Tibial nerve (tissue), 4 donors: ENCODE results near the gene AAMP. TPM values are rescaled to one million over a fixed set of nuclear protein-coding genes. Genes with fewer than 3 reads are reported as not detected.

Source experiments
- DNase-seq, 2 donors: peaks; one replicate each; pipeline ENCODE4 v3.0.0-alpha.2; 2019; ENCODE audit warnings: low spot score in 2 of 2
- H3K27ac ChIP-seq, 4 donors: fragments of 200-600 bp; sonication (generic) in 3 of 4; one replicate each; pipeline ENCODE4 v1.5.1; 2017 to 2019; ENCODE audit warnings: mild to moderate bottlenecking in 1 of 4
- H3K27me3 ChIP-seq, 2 donors: fragments of 200-600 bp; sonication (generic) in 1 of 2; one replicate each; pipeline versions ENCODE4 v1.5.1 to v1.6.0; 2017 to 2019
- H3K36me3 ChIP-seq, 3 donors: fragments of 200-600 bp; sonication (generic); one replicate each; pipeline ENCODE4 v1.5.1; 2018 to 2019
- H3K4me1 ChIP-seq, 4 donors: fragments of 200-600 bp; sonication (generic) in 3 of 4; one replicate each; pipeline ENCODE4 v1.5.1; 2017 to 2019
- H3K4me3 ChIP-seq, 4 donors: fragments of 200-600 bp; sonication (generic) in 3 of 4; one replicate each; pipeline ENCODE4 v1.5.1; 2017 to 2019; ENCODE audit warnings: mild to moderate bottlenecking in 1 of 4, moderate library complexity in 1 of 4
- H3K9me3 ChIP-seq, 4 donors: fragments of 200-600 bp; sonication (generic) in 3 of 4; one replicate each; pipeline ENCODE4 v1.5.1; 2017 to 2019
- CTCF ChIP-seq, 5 experiments: fragments of 200-600 bp in 3 of 5; fragments of 450-650 bp in 2 of 5; sonication (generic) in 3 of 5; IDR thresholded peaks; one replicate each; pipeline ENCODE4 v1.5.1; 2016 to 2019; ENCODE audit warnings: antibody characterized with exemption in 5 of 5, mild to moderate bottlenecking in 3 of 5, moderate library complexity in 2 of 5
- EP300 ChIP-seq, 2 donors: sonication (generic); formaldehyde crosslinking; IDR thresholded peaks; one replicate each; pipeline ENCODE4 v1.6.1; 2017; ENCODE audit warnings: antibody characterized with exemption in 2 of 2, mild to moderate bottlenecking in 1 of 2
- POLR2A ChIP-seq, 2 donors: fragments of 450-650 bp; IDR thresholded peaks; one replicate each; pipeline ENCODE4 v1.6.1; 2017; ENCODE audit warnings: antibody characterized with exemption in 2 of 2, mild to moderate bottlenecking in 2 of 2, moderate library complexity in 2 of 2
- WGBS, 2 donors: methylation state at CpG; one replicate each; pipeline ENCODE4 v1.1.5; 2018; 5-methylcytosine and 5-hydroxymethylcytosine counted together
- total RNA-seq, 4 donors: library from RNA; depleted of rRNA; stranded (reverse); fragments of >200 nt; gene quantifications; one replicate each; pipeline ENCODE4 v1.1.0, GENCODE V29; 2016

Gene AAMP
- 100 to 1,000 TPM; 111 to 179 (median 143) TPM for total RNA-seq

GRCh38 chr2:218269900-218270720, at the start of gene AAMP, which contains the start of gene PNKD:
AAMP (minus strand) TSS chr2:218270137; CDS start chr2:218270086, 51 bp downstream.
PNKD (plus strand) TSS chr2:218270519; CDS start chr2:218270536, 17 bp downstream.
- 1% methylated on average over 25 to 63 of the region's 64 CpGs for WGBS, 2 donors
- DNase-seq, result peak; percentile 100
- Histone ChIP-seq H3K9me3 (no peaks in the 10 kb centered on the region), H3K36me3 (peaks cover 0 to 49% (median 5%) of the 10 kb centered on the region in 3 donors), H3K27ac (peak within 1 kb of the TSS; percentile 73 to 95 (median 90)), H3K27me3 (no peaks in the 10 kb centered on the region), H3K4me3 (peak within 1 kb of the TSS; percentile 78 to 99 (median 92)), H3K4me1 (peaks cover 5 to 68% (median 33%) of the 10 kb centered on the region in 4 donors)
- TF ChIP-seq EP300 (IDR thresholded peaks at IDR 0.05), result peak; percentile 93 to 98
- peak in 2 of 5 experiments; percentile 17 to 44 for TF ChIP-seq CTCF (IDR thresholded peaks at IDR 0.05)
- peak; percentile 73 to 89 for TF ChIP-seq POLR2A (IDR thresholded peaks at IDR 0.05)

GRCh38 chr2:218318241-218318640, 48.3 kb upstream of the AAMP start:
- H3K27ac ChIP-seq, result no peak overlapping the region
- no peaks in the 10 kb centered on the region for H3K36me3 ChIP-seq
- no peaks in the 10 kb centered on the region for H3K27me3 ChIP-seq
- no peak for TF ChIP-seq EP300 (IDR thresholded peaks at IDR 0.05)
- TF ChIP-seq POLR2A (IDR thresholded peaks at IDR 0.05), result no peak
- TF ChIP-seq CTCF (IDR thresholded peaks at IDR 0.05), result no peak
- H3K9me3 ChIP-seq, result no peaks in the 10 kb centered on the region
- H3K4me3 ChIP-seq, result no peak overlapping the region
- DNase-seq, result no peak
- WGBS, 2 donors, result 84 to 91% methylated on average over 7 of the region's 7 CpGs
- H3K4me1 ChIP-seq, result peaks cover 0 to 10% (median 8%) of the 10 kb centered on the region in 4 donors

GRCh38 chr2:218317835-218318234, 47.9 kb upstream of the AAMP start:
- TF ChIP-seq EP300 (IDR thresholded peaks at IDR 0.05) (no peak), CTCF (IDR thresholded peaks at IDR 0.05) (no peak), POLR2A (IDR thresholded peaks at IDR 0.05) (no peak)
- no peak overlapping the region for H3K27ac ChIP-seq
- H3K36me3 ChIP-seq, result no peaks in the 10 kb centered on the region
- no peaks in the 10 kb centered on the region for H3K27me3 ChIP-seq
- no peak for DNase-seq
- no peak overlapping the region for H3K4me3 ChIP-seq
- 85 to 88% methylated on average over 4 of the region's 4 CpGs for WGBS, 2 donors
- no peaks in the 10 kb centered on the region for H3K9me3 ChIP-seq
- H3K4me1 ChIP-seq, result peaks cover 0 to 9% (median 7%) of the 10 kb centered on the region in 4 donors

- Histone ChIP-seq H3K27ac (no peak overlapping the region), H3K4me1 (peaks cover 0 to 5% (median 3%) of the 10 kb centered on the region in 4 donors)
- 86 to 100% methylated on average over 1 of the region's 1 CpG for WGBS, 2 donors
Observed at GRCh38 chr2:218317303-218317630, 47.3 kb upstream of the AAMP start.

More at GRCh38 chr2:218317303-218317630, 47.3 kb upstream of the AAMP start:
- Histone ChIP-seq H3K27me3 (no peaks in the 10 kb centered on the region), H3K4me3 (no peak overlapping the region), H3K9me3 (no peaks in the 10 kb centered on the region), H3K36me3 (no peaks in the 10 kb centered on the region)
- no peak for DNase-seq
- TF ChIP-seq EP300 (IDR thresholded peaks at IDR 0.05) (no peak), CTCF (IDR thresholded peaks at IDR 0.05) (no peak), POLR2A (IDR thresholded peaks at IDR 0.05) (no peak)
